ENCODE results near the gene TMEM88.

DNA sequence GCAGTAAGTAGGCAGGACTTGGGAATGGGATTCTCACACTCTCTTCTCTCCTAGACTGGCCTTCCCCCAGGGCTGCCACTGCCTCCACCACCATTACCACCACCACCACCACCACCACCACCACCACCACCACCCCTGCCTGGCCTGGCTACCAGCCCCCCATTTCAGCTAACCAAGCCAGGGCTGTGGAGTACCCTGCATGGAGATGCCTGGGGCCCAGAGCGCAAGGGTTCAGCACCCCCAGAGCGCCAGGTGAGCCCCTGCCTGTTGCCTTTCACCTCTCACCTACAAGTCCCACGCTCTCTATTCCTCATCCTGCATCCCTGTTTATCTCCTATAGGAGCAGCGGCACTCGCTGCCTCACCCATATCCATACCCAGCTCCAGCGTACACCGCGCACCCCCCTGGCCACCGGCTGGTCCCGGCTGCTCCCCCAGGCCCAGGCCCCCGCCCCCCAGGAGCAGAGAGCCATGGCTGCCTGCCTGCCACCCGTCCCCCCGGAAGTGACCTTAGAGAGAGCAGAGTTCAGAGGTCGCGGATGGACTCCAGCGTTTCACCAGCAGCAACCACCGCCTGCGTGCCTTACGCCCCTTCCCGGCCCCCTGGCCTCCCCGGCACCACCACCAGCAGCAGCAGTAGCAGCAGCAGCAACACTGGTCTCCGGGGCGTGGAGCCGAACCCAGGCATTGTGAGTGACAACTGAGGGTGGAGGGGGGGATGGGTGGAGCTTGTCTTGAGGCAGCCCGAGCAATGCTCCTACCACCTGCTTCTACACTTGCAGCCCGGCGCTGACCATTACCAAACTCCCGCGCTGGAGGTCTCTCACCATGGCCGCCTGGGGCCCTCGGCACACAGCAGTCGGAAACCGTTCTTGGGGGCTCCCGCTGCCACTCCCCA lies 7.9 kb upstream of the TMEM88 start:
- no peak for TF ChIP-seq EZH2 (IDR thresholded peaks at IDR 0.05; ENCODE audit: insufficient read depth, poor library complexity, severe bottlenecking)
- no peak for TF ChIP-seq EZH2phosphoT487 (IDR thresholded peaks at IDR 0.05; ENCODE audit: insufficient read depth, low read depth)
